Fibroblast of mammary gland (primary cell): ENCODE data around the gene PXN.

ENCODE experiments used
- DNase-seq: peaks from one replicate; pipeline ENCODE4 v3.0.0-alpha.2; 2010; ENCODE audit warnings: low read depth
- H3K4me3 ChIP-seq: 2 replicates; pipeline ENCODE4 v1.5.1; 2011; ENCODE audit warnings: low read depth, mild to moderate bottlenecking, low read length, moderate library complexity; ENCODE audit not compliant: control insufficient read depth
- CTCF ChIP-seq: conservative IDR thresholded peaks from 2 replicates; pipeline ENCODE4 v1.5.1; 2011; ENCODE audit warnings: low read depth, low read length, inconsistent platforms; ENCODE audit not compliant: control insufficient read depth, insufficient read depth

Gene PXN

GRCh38 chr12:120223458-120224303 lies 41.8 kb downstream of the PXN start:
- TF ChIP-seq CTCF = no peak
- DNase-seq = no peak
- H3K4me3 ChIP-seq = no peak overlapping the region

GRCh38 chr12:120222288-120222832 lies 43.2 kb downstream of the PXN start:
- no peak overlapping the region for H3K4me3 ChIP-seq
- no peak for TF ChIP-seq CTCF
- DNase-seq = no peak

GRCh38 chr12:120221576-120221900 lies 44.0 kb downstream of the PXN start:
- no peak overlapping the region for H3K4me3 ChIP-seq
- TF ChIP-seq CTCF = no peak
- no peak for DNase-seq

GRCh38 chr12:120220838-120221575 lies 44.5 kb downstream of the PXN start:
- TF ChIP-seq CTCF = no peak
- DNase-seq = no peak
- H3K4me3 ChIP-seq = no peak overlapping the region

- no peak overlapping the region for H3K4me3 ChIP-seq
- no peak for TF ChIP-seq CTCF
- no peak for DNase-seq
Observed at GRCh38 chr12:120218680-120219606, 46.6 kb downstream of the PXN start.

GRCh38 chr12:120216742-120217605 lies 48.6 kb downstream of the PXN start:
- DNase-seq = no peak
- no peak overlapping the region for H3K4me3 ChIP-seq
- no peak for TF ChIP-seq CTCF
